Glomerular endothelial cell (primary cell): ENCODE data around the gene CTDSPL2. TPM values are rescaled to one million over a fixed set of nuclear protein-coding genes. Genes with fewer than 3 reads are reported as not detected.

ENCODE experiments used
- total RNA-seq: library from RNA; depleted of rRNA; stranded (reverse); fragments of >200 nt; gene quantifications from 2 replicates; pipeline ENCODE4 v1.2.3, GENCODE V29; 2015

CTDSPL2 gene
- total RNA-seq, 1 donor from 2014 or later, result 53.6 TPM

Other genes with a start within 250 kb of the CTDSPL2 start
- 3.2 and 5.1 TPM in 2 replicates for gene FRMD5, start 232.4 kb upstream of the CTDSPL2 start, total RNA-seq
- 55.1 and 57.2 TPM in 2 replicates for gene GOLM2, start 138.9 kb upstream of the CTDSPL2 start, total RNA-seq
- 41.6 and 64.8 TPM in 2 replicates for gene EIF3J, start 109.5 kb downstream of the CTDSPL2 start, total RNA-seq
- 36.3 and 43.3 TPM in 2 replicates for gene SPG11, start 236.0 kb downstream of the CTDSPL2 start, total RNA-seq